Activated CD4-positive, alpha-beta T cell treated with anti-CD3 and anti-CD28 coated beads for 36 hours (primary cell): ENCODE data around the gene KLHDC4. TPM values are rescaled to one million over a fixed set of nuclear protein-coding genes. Genes with fewer than 3 reads are reported as not detected.
"Not testable (repeated sequence)": the region's sequence is repeated elsewhere in the genome, so short reads cannot be mapped to it uniquely, and the experiment has no call there.

Source experiments
- ATAC-seq: fragments of 200-7000 bp; cut with Tn5 transposase; one replicate; pipeline ENCODE4 v1.10.0; 2021; ENCODE audit warnings: mild to moderate bottlenecking, moderate library complexity
- CTCF ChIA-PET: fragments of 350-600 bp; sonication (Branson Sonifier 250); formaldehyde crosslinking; loops from one replicate; lab custom pipeline; 2021; ENCODE audit warnings: antibody characterized with exemption; lab: Charles Lee
- POLR2A ChIA-PET: fragments of 350-600 bp; sonication (Branson Sonifier 250); formaldehyde crosslinking; loops from one replicate; lab custom pipeline; 2021; ENCODE audit warnings: antibody characterized with exemption, inconsistent platforms; lab: Charles Lee
- DNase-seq: peaks from one replicate; pipeline ENCODE4 v3.0.0-alpha.2; 2020
- H3K27ac Mint-ChIP-seq: one replicate; pipeline ENCODE4 v1.8.0; 2021; ENCODE audit warnings: mixed read lengths
- H3K27me3 Mint-ChIP-seq: one replicate; pipeline ENCODE4 v1.8.0; 2021; ENCODE audit warnings: mixed read lengths
- H3K36me3 Mint-ChIP-seq: one replicate; pipeline ENCODE4 v1.8.0; 2021; ENCODE audit warnings: low read depth, mixed read lengths
- H3K4me1 Mint-ChIP-seq: one replicate; pipeline ENCODE4 v1.8.0; 2021; ENCODE audit warnings: mixed read lengths
- H3K4me3 Mint-ChIP-seq: one replicate; pipeline ENCODE4 v1.8.0; 2021; ENCODE audit warnings: mild to moderate bottlenecking, moderate library complexity, mixed read lengths
- H3K9me3 Mint-ChIP-seq: one replicate; pipeline ENCODE4 v1.8.0; 2021; ENCODE audit warnings: low read depth, mixed read lengths
- intact Hi-C, 2 experiments: fragments of 100-400 bp; cut with DNase I in 1 of 2; cut with micrococcal nuclease in 1 of 2; formaldehyde crosslinking; loops; one replicate each; pipeline versions ENCODE4 v1.14.2 to v1.15.1; 2022 to 2024; cut with DNase I, micrococcal nuclease
- total RNA-seq, 2 experiments: library from RNA; stranded (reverse); gene quantifications; one replicate each; pipeline ENCODE4 v1.2.3, GENCODE V29; 2021

KLHDC4 gene
- total RNA-seq: 10 to 100 TPM; 67.0 to 77.3 TPM

DNA sequence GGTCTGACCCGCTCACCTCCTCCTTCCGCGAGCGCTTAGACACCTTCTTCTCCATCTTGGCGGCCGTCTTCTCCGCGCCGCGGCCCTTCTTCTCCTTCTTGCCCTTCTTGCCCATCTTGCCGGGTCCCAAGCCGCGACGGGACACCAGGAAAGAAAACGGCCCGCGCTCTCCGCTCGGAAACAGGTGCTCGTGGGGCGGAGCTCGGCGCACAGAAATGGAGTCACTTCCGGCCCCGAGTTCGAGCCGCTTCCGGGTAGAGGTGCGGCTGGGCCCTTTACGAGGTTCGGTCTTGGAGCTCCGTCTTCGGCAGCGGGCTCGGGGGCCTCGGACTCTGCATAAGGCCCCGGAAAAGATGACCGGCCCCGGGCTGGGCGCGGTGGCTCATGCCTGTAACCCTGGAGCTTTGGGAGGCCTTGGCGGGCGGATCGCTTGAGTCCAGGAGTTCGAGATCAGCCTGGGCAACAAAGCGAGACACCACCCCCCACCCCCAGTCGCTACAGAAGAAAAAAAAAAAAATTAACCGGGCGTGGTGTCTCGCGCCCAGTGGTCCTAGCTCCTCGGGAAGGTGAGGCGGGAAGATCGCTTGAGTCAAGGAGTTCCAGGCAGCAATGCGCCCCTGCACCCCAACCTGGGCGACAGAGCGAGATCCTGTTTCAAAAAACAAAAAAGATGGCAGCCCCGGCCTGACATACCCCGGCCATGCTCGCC, at the start of gene KLHDC4:
KLHDC4 (minus strand) TSS at position 211 of the 709 bp plus-strand sequence; CDS start at position 115, 96 bp downstream.
- Mint-ChIP-seq H3K36me3 (peaks cover 36% of the 10 kb centered on the region), H3K4me1 (peaks cover 35% of the 10 kb centered on the region), H3K9me3 (no peaks in the 10 kb centered on the region), H3K27ac (peak within 1 kb of the TSS; percentile 99), H3K4me3 (peak within 1 kb of the TSS; percentile 100), H3K27me3 (no peaks in the 10 kb centered on the region)
- DNase-seq: peak; percentile 94
- intact Hi-C loops: loop anchor here (1.0 to 5.0 kb wide), 9 partner anchors 53 to 1211 kb away; partner anchors contain the start of genes BANP (in 2 of the 2), MAP1LC3B (in 1 of the 2), MTHFSD (in 1 of the 2) and ZC3H18 (in 1 of the 2)
- ChIA-PET CTCF (interaction anchor here (0.5 to 1.3 kb wide), 6 partner anchors 9 to 670 kb away, joined by 3 to 5 read pairs (median 3); no protein-coding TSS in a partner anchor), POLR2A (interaction anchor here (0.5 to 3.0 kb wide), 7 partner anchors 9 to 899 kb away, joined by 3 to 13 read pairs (median 3); partner anchors contain the start of gene BANP)
- peak; percentile 88 for ATAC-seq

DNA sequence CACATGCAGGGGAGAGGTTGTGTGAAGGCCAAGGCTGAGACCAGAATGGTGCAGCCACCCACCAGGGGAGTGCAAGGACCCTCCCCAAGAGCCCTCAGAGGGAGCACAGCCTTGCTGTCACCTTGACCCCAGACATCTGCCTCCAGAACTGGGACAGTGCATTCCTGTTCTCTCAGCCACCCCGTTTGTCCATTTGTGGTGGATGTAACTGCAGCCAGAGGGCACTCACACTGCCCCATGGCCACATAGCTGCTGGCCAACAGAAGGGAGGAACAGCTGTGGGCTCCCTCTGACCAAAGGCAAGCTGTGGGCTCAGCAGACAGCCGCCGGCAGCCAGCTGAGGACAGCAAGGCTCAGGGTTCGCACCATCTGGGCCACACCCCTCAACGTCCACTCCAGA, 49.8 kb upstream of the KLHDC4 start:
- no peak for ATAC-seq
- peaks cover 3% of the 10 kb centered on the region for H3K36me3 Mint-ChIP-seq
- ChIA-PET CTCF (interaction anchor here (0.8 kb wide), 1 partner anchor 98 kb away, joined by 3 read pairs; no protein-coding TSS in a partner anchor), POLR2A (no interaction called here)
- DNase-seq: no peak
- no peaks in the 10 kb centered on the region for H3K4me1 Mint-ChIP-seq
- intact Hi-C loops: no loop called here
- peaks cover 6% of the 10 kb centered on the region for H3K9me3 Mint-ChIP-seq
- no peak overlapping the region for H3K27ac Mint-ChIP-seq
- H3K4me3 Mint-ChIP-seq: no peak overlapping the region
- no peaks in the 10 kb centered on the region for H3K27me3 Mint-ChIP-seq

DNA sequence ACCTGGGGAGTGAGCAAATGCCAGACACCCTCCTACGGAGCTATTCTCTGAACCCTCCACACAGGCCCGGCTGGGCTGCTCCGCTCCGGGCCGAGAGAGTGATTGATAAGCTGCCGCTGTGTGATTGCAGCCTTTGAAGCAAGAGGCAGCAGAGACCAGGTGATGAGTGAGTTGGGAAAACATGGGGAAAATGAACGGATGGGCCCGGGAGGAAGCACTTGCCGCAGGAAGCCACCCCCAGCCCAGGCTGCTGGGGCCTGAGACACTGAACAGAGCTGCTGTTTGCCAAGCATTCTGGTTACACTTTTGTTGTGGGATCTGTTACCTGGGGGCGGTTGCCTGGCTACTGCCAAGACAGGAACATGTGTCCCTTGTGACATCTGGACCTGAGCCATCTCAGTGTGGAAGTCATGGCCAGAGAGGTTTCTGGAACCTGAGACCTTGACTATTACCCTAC, 46.4 kb upstream of the KLHDC4 start:
- no peaks in the 10 kb centered on the region for H3K9me3 Mint-ChIP-seq
- H3K27me3 Mint-ChIP-seq: no peaks in the 10 kb centered on the region
- no peak for ATAC-seq
- DNase-seq: peak; percentile 2
- intact Hi-C loops: no loop called here
- peaks cover 2% of the 10 kb centered on the region for H3K36me3 Mint-ChIP-seq
- ChIA-PET POLR2A (interaction anchor here (0.7 kb wide), 1 partner anchor 99 kb away, joined by 3 read pairs; no protein-coding TSS in a partner anchor), CTCF (no interaction called here)
- H3K4me3 Mint-ChIP-seq: no peak overlapping the region
- H3K4me1 Mint-ChIP-seq: peaks cover 15% of the 10 kb centered on the region
- H3K27ac Mint-ChIP-seq: no peak overlapping the region

DNA sequence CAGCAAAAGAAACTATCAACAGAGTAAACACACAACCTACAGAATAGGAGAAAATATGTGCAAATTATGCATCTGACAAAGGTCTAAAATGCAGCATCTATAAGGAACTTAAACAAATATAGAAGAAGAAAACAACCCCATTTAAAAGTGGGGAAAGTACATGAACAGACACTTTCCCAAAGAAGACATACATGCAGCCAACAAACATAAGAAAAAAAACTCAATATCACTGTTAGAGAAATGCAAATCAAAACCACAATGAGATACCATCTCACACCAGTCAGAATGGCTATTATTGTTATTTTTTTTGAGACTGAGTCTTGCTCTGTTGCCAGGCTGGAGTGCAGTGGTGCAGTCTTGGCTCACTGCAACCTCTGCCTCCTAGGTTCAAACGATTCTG, 45.7 kb upstream of the KLHDC4 start:
- ATAC-seq, H3K27me3 Mint-ChIP-seq, H3K9me3 Mint-ChIP-seq, intact Hi-C loops, DNase-seq, CTCF ChIA-PET, H3K4me3 Mint-ChIP-seq, H3K36me3 Mint-ChIP-seq, H3K27ac Mint-ChIP-seq: not testable (repeated sequence)
- peaks cover 22% of the 10 kb centered on the region for H3K4me1 Mint-ChIP-seq
- POLR2A ChIA-PET: interaction anchor here (0.7 kb wide), 1 partner anchor 99 kb away, joined by 3 read pairs; no protein-coding TSS in a partner anchor

GRCh38 chr16:87809150-87809902, 43.5 kb upstream of the KLHDC4 start:
- CTCF ChIA-PET: interaction anchor here (1.0 kb wide), 1 partner anchor 30 kb away, joined by 3 read pairs; no protein-coding TSS in a partner anchor
- POLR2A ChIA-PET: interaction anchor here (0.6 kb wide), 1 partner anchor 415 kb away, joined by 3 read pairs; no protein-coding TSS in a partner anchor
- intact Hi-C loops: no loop called here
- Mint-ChIP-seq H3K4me1 (peaks cover 29% of the 10 kb centered on the region), H3K27ac (peak overlapping the region; percentile 0), H3K27me3 (no peaks in the 10 kb centered on the region), H3K36me3 (peaks cover 2% of the 10 kb centered on the region), H3K9me3 (no peaks in the 10 kb centered on the region), H3K4me3 (no peak overlapping the region)
- peak; percentile 27 for DNase-seq
- no peak for ATAC-seq

DNA sequence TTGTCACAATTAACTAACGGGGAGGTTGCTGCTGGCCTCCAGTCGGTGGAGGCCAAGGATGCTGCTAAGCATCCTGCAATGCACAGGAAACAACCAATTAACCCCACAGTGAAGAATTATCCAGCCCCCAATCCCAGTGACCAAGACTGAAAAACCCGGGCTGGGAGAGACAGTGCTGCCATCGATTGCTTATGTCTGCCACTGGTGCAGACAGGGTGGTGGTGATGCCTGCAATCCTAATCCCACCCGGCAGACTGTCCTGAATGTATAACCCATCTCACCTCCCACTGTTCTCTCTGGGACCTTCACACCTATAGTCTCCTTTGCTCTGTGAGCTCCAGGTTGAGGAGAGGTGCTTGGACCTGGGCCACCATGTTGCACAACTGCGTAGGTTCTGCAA, 42.3 kb upstream of the KLHDC4 start:
- Mint-ChIP-seq H3K4me1 (peaks cover 29% of the 10 kb centered on the region), H3K36me3 (peaks cover 2% of the 10 kb centered on the region), H3K9me3 (no peaks in the 10 kb centered on the region), H3K4me3 (no peak overlapping the region), H3K27me3 (no peaks in the 10 kb centered on the region), H3K27ac (peak overlapping the region; percentile 72)
- intact Hi-C loops: no loop called here
- DNase-seq (no peak), ATAC-seq (no peak)
- ChIA-PET POLR2A (interaction anchor here (0.6 to 0.8 kb wide), 2 partner anchors 10 to 61 kb away, joined by 3 read pairs; no protein-coding TSS in a partner anchor), CTCF (interaction anchor here (1.1 to 2.5 kb wide), 4 partner anchors 25 to 87 kb away, joined by 3 to 8 read pairs (median 3); no protein-coding TSS in a partner anchor)

- Mint-ChIP-seq H3K27ac (peak overlapping the region; percentile 98), H3K4me1 (peaks cover 29% of the 10 kb centered on the region)
- POLR2A ChIA-PET: interaction anchor here (0.7 to 1.5 kb wide), 6 partner anchors 19 to 144 kb away, joined by 3 to 12 read pairs (median 4); partner anchors contain the start of gene BANP
Observed at GRCh38 chr16:87806641-87807546, 41.1 kb upstream of the KLHDC4 start.

DNA sequence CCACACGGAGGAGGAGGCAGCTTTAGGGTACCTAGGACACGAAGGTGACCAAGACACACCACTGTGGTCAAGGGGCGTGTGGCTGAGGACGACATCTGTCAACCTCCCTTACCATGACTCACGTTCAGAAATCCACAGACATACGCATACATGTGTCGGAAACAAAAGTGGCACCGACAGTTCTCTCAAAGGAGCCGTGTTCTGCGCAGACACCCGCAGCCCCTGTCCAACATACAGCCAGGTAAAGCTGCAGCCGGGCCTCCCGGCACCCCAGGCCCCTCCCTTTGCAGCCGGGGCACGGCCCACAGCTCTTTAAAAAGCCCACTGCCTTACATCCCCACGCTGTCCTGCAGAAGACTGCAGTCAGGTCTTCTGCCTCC, 40.5 kb upstream of the KLHDC4 start:
- intact Hi-C loops: loop anchor here (1.0 kb wide), 3 partner anchors 25 to 65 kb away; no protein-coding TSS in a partner anchor
- Mint-ChIP-seq H3K27me3 (no peaks in the 10 kb centered on the region), H3K36me3 (peaks cover 2% of the 10 kb centered on the region), H3K27ac (peak overlapping the region; percentile 98), H3K4me3 (peak overlapping the region; percentile 80), H3K9me3 (no peaks in the 10 kb centered on the region), H3K4me1 (peaks cover 29% of the 10 kb centered on the region)
- ChIA-PET CTCF (interaction anchor here (0.6 to 2.5 kb wide), 4 partner anchors 13 to 95 kb away, joined by 4 to 16 read pairs (median 6); no protein-coding TSS in a partner anchor), POLR2A (interaction anchor here (0.9 to 1.5 kb wide), 5 partner anchors 19 to 62 kb away, joined by 3 to 12 read pairs (median 4); no protein-coding TSS in a partner anchor)
- DNase-seq (peak; percentile 68), ATAC-seq (peak; percentile 67)

More at GRCh38 chr16:87806641-87807546, 41.1 kb upstream of the KLHDC4 start:
- CTCF ChIA-PET: interaction anchor here (0.6 to 2.5 kb wide), 8 partner anchors 13 to 171 kb away, joined by 3 to 16 read pairs (median 4); no protein-coding TSS in a partner anchor
- DNase-seq: peak; percentile 85
- Mint-ChIP-seq H3K27me3 (no peaks in the 10 kb centered on the region), H3K9me3 (no peaks in the 10 kb centered on the region), H3K4me3 (peak overlapping the region; percentile 80), H3K36me3 (peaks cover 2% of the 10 kb centered on the region)
- intact Hi-C loops: loop anchor here (1.0 kb wide), 4 partner anchors 26 to 64 kb away; no protein-coding TSS in a partner anchor
- ATAC-seq: peak; percentile 88

DNA sequence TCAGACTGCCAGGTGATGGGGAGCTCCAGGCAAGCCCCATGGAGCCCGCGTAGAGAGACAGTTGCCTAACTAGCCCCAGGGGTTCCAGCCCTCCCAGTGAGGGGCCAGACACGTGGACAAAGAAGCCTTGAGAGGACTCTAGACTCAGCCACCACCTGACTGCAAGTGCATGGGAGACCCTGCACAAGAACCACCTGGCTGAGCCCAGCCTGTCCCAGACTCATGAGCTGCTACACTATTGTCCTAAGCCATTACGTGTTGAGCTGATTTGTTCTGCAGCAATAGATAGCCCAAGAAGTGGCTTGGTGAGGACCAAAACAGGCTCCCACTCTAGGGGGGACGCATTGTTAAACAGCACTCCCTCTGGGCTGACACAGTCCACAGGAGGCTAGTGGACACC, 37.6 kb upstream of the KLHDC4 start:
- Mint-ChIP-seq H3K4me1 (peaks cover 20% of the 10 kb centered on the region), H3K27ac (no peak overlapping the region), H3K9me3 (no peaks in the 10 kb centered on the region), H3K27me3 (no peaks in the 10 kb centered on the region), H3K36me3 (peaks cover 2% of the 10 kb centered on the region), H3K4me3 (no peak overlapping the region)
- no peak for DNase-seq
- no peak for ATAC-seq
- POLR2A ChIA-PET: no interaction called here
- CTCF ChIA-PET: interaction anchor here (0.9 to 2.5 kb wide), 4 partner anchors 9 to 46 kb away, joined by 3 to 13 read pairs (median 4); no protein-coding TSS in a partner anchor
- intact Hi-C loops: no loop called here

DNA sequence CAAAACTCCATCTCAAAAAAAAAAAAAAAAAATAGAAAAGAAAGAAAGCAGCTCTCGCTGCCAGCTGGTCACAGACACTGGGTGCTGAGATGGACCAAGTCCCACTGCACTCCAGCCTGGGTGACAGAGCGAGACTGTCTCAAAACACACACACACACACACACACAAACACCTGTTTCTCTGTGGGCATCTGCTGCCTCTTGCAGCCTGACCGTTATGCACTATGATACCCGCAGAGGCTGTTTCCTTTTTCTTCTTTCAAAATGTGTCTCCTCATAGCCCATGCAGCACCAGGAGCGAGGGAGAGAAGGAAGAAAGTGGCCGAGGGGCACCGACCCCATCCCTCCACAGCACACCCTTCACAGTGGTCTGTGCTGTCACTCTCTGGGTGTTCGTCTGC, 36.9 kb upstream of the KLHDC4 start:
- POLR2A ChIA-PET: no interaction called here
- Mint-ChIP-seq H3K9me3 (no peaks in the 10 kb centered on the region), H3K27me3 (no peaks in the 10 kb centered on the region), H3K4me1 (peaks cover 18% of the 10 kb centered on the region), H3K4me3 (no peak overlapping the region), H3K36me3 (no peaks in the 10 kb centered on the region), H3K27ac (no peak overlapping the region)
- ATAC-seq: no peak
- DNase-seq: no peak
- intact Hi-C loops: no loop called here
- CTCF ChIA-PET: interaction anchor here (0.5 to 1.2 kb wide), 2 partner anchors 19 to 38 kb away, joined by 3 to 5 read pairs; no protein-coding TSS in a partner anchor
